Esophagus muscularis mucosa (tissue), 4 donors: ENCODE data around the gene FGR. TPM values are rescaled to one million over a fixed set of nuclear protein-coding genes. Genes with fewer than 3 reads are reported as not detected.
A peak's percentile ranks its signal among the peaks of the same experiment; 100 is the strongest.
"Not testable (repeated sequence)": the region's sequence is repeated elsewhere in the genome, so short reads cannot be mapped to it uniquely, and the experiment has no call there.

Source experiments
- DNase-seq: peaks from one replicate; pipeline ENCODE4 v3.0.0-alpha.2; 2017; ENCODE audit errors: extremely low spot score
- H3K27ac ChIP-seq, 4 donors: fragments of 200-600 bp; sonication (generic); replicated peaks in 1 of 4; 1 replicate in 3 of 4; 2 replicates in 1 of 4; pipeline ENCODE4 v1.5.1; 2016 to 2019; ENCODE audit warnings: mild to moderate bottlenecking in 1 of 4
- H3K27me3 ChIP-seq, 4 donors: fragments of 200-600 bp; sonication (generic); one replicate each; pipeline versions ENCODE4 v1.5.1 to v1.6.0; 2016 to 2019
- H3K36me3 ChIP-seq, 4 donors: fragments of 200-600 bp; sonication (generic); one replicate each; pipeline ENCODE4 v1.5.1; 2016 to 2019
- H3K4me1 ChIP-seq, 4 donors: fragments of 200-600 bp; sonication (generic); one replicate each; pipeline ENCODE4 v1.5.1; 2016 to 2019
- H3K4me3 ChIP-seq, 4 donors: fragments of 200-600 bp; sonication (generic); 1 replicate in 2 of 4; 2 replicates in 2 of 4; pipeline ENCODE4 v1.5.1; 2016 to 2019; ENCODE audit warnings: mild to moderate bottlenecking in 4 of 4, moderate library complexity in 1 of 4
- H3K9me3 ChIP-seq, 4 donors: fragments of 200-600 bp; sonication (generic); 1 replicate in 3 of 4; 2 replicates in 1 of 4; pipeline ENCODE4 v1.5.1; 2016 to 2019
- EP300 ChIP-seq: sonication (generic); formaldehyde crosslinking; IDR thresholded peaks from one replicate; pipeline ENCODE4 v1.6.1; 2017; ENCODE audit warnings: antibody characterized with exemption
- POLR2A ChIP-seq: fragments of 450-650 bp; IDR thresholded peaks from one replicate; pipeline ENCODE4 v1.6.1; 2017; ENCODE audit warnings: antibody characterized with exemption, moderate library complexity, mild to moderate bottlenecking, low read depth
- POLR2AphosphoS5 ChIP-seq, 2 donors: sonication (generic); formaldehyde crosslinking; IDR thresholded peaks; one replicate each; pipeline ENCODE4 v1.6.1; 2017; ENCODE audit warnings: antibody characterized with exemption in 2 of 2
- WGBS: methylation state at CpG from one replicate; pipeline ENCODE4 v1.1.5; 2018; 5-methylcytosine and 5-hydroxymethylcytosine counted together
- intact Hi-C: fragments of 100-400 bp; cut with DNase I; formaldehyde crosslinking; loops from one replicate; pipeline ENCODE4 v1.15.1; 2023
- total RNA-seq, 4 donors: library from RNA; depleted of rRNA; stranded (reverse); fragments of >200 nt; gene quantifications; one replicate each; pipeline versions ENCODE4 v1.1.0 to v1.2.1, GENCODE V29; 2016
- TF ChIP-seq, protein P1 (sequence below), 3 experiments: fragments of 200-600 bp in 2 of 3; fragments of 450-650 bp in 1 of 3; sonication (generic) in 2 of 3; IDR thresholded peaks; one replicate each; pipeline ENCODE4 v1.5.1; 2017 to 2019; ENCODE audit warnings: antibody characterized with exemption in 3 of 3, mild to moderate bottlenecking in 2 of 3, moderate library complexity in 1 of 3

The FGR gene
- 10 to 100 TPM; 12.0 to 32.1 (median 12.6) TPM for total RNA-seq

DNA sequence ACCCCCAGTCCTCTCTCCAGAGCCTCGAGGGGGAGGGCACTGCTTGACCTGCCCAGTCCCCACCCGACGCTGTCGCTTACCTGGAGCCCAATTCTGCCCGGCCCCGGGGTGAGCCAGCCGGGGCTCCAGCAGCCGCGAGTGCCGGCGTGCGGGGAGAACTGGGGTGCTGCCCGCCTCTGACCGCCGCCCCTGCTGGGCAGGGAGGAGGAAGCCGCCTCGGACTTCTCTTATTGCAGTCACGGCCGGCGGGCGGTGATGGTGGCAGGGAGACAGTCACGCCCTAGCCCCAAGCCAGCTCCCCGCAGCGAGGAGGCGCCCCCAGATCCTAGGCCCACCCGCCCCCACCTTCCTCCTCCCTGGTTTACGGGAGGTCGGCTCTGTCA is at the start of gene FGR:
Gene FGR (minus strand): TSS at position 201 of the 383 bp plus-strand sequence. CDS start 11,269 bp downstream, outside the sequence.
- Histone ChIP-seq H3K27me3 (peaks cover 0 to 27% (median 8%) of the 10 kb centered on the region in 4 donors), H3K27ac (peak within 1 kb of the TSS; percentile 60 to 72 (median 68)), H3K4me1 (peaks cover 45 to 50% (median 46%) of the 10 kb centered on the region in 4 donors), H3K9me3 (no peaks in the 10 kb centered on the region), H3K4me3 (peak within 1 kb of the TSS; percentile 51 to 64 (median 55)), H3K36me3 (no peaks in the 10 kb centered on the region)
- no peak for TF ChIP-seq POLR2AphosphoS5 (IDR thresholded peaks at IDR 0.05)
- TF ChIP-seq, protein P1, sequence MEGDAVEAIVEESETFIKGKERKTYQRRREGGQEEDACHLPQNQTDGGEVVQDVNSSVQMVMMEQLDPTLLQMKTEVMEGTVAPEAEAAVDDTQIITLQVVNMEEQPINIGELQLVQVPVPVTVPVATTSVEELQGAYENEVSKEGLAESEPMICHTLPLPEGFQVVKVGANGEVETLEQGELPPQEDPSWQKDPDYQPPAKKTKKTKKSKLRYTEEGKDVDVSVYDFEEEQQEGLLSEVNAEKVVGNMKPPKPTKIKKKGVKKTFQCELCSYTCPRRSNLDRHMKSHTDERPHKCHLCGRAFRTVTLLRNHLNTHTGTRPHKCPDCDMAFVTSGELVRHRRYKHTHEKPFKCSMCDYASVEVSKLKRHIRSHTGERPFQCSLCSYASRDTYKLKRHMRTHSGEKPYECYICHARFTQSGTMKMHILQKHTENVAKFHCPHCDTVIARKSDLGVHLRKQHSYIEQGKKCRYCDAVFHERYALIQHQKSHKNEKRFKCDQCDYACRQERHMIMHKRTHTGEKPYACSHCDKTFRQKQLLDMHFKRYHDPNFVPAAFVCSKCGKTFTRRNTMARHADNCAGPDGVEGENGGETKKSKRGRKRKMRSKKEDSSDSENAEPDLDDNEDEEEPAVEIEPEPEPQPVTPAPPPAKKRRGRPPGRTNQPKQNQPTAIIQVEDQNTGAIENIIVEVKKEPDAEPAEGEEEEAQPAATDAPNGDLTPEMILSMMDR (IDR thresholded peaks at IDR 0.05), result no peak
- TF ChIP-seq EP300, result no peak
- no peak for TF ChIP-seq POLR2A
- intact Hi-C loops, result no loop called here
- WGBS, result 47% methylated on average over 19 of the region's 28 CpGs
- no peak for DNase-seq

DNA sequence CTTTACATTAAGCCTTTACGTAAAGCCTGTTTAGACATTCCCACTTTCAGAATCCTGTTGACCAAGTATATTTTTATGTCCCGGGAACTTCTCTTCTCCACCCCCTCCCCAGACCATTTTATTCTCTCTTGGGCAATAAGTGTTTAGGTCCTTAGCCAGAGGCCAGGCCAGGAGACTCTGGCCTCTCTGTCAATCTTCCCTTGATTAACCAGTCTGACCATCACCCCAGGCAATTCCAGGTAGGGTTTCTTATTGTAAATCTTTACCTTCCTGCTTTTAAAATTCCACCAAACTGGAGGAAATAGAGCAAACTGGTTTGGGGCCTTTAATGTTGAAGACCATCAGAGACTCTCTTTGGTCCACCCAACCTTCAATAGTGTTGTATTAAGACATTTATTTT is 49.2 kb upstream of the FGR start:
- Histone ChIP-seq H3K27ac (no peak overlapping the region), H3K4me3 (no peak overlapping the region), H3K36me3 (no peaks in the 10 kb centered on the region), H3K9me3 (peaks cover 0 to 22% (median 18%) of the 10 kb centered on the region in 4 donors), H3K4me1 (no peaks in the 10 kb centered on the region), H3K27me3 (peaks cover 0 to 18% (median 0%) of the 10 kb centered on the region in 4 donors)
- no peak for DNase-seq
- 85% methylated on average over 2 of the region's 2 CpGs for WGBS
- intact Hi-C loops, result no loop called here
- no peak for TF ChIP-seq POLR2AphosphoS5 (IDR thresholded peaks at IDR 0.05)
- TF ChIP-seq EP300, result no peak
- no peak for TF ChIP-seq POLR2A
- TF ChIP-seq, protein P1 (IDR thresholded peaks at IDR 0.05), result no peak

DNA sequence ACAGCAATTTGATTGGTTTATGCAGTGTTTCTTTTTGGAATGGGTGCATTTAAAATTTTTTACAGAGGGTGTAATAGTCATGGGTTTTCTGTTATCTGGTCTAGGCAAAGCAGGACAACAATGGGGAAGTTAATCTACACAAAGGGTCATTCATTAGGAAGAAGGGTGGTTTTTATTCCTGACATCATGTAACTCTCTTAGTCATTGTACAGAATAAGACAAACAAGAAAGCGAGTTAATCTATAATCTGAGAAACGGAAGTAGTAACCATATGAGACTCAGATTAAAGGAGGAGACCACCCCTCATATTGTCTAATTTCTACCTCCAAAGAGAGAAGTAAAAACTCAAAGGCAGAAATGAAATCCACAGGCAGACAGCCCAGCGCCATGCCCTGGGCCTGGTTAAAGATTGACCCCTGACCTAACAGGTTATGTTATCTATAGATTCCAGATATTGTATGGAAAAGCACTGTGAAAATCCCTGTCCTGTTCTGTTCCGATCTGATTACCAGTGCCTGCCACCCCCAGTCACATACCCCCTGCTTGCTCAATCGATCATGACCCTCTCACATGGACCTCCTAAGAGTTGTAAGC is 47.5 kb upstream of the FGR start:
- intact Hi-C loops, result no loop called here
- no peaks in the 10 kb centered on the region for H3K36me3 ChIP-seq
- H3K27ac ChIP-seq, result no peak overlapping the region
- H3K4me1 ChIP-seq, result no peaks in the 10 kb centered on the region
- TF ChIP-seq POLR2A, result no peak
- peaks cover 0 to 18% (median 0%) of the 10 kb centered on the region in 4 donors for H3K27me3 ChIP-seq
- no peak for DNase-seq
- H3K9me3 ChIP-seq, result peaks cover 0 to 22% (median 18%) of the 10 kb centered on the region in 4 donors
- no peak overlapping the region for H3K4me3 ChIP-seq
- WGBS, result 83% methylated on average over 5 of the region's 5 CpGs

DNA sequence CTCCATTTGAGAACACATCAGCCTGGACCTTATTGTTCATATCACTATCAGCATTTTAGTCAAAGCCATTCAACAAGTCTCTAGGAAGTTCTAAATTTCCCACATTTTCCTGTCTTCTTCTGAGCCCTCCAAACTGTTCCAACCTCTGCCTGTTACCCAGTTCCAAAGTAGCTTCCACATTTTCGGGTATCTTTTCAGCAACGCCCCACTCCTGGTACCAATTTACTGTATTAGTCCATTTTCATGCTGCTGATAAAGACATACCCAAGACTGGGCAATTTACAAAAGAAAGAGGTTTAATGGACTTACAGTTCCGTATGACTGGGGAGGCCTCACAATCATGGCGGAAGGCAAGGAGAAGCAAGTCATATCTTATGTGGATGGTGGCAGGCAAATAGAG is 46.6 kb upstream of the FGR start:
- H3K36me3 ChIP-seq, H3K27ac ChIP-seq, intact Hi-C loops, H3K4me3 ChIP-seq, DNase-seq, H3K4me1 ChIP-seq: not testable (repeated sequence)
- peaks cover 0 to 22% (median 18%) of the 10 kb centered on the region in 4 donors for H3K9me3 ChIP-seq
- WGBS, result 94% methylated on average over 4 of the region's 4 CpGs
- H3K27me3 ChIP-seq, result peaks cover 0 to 16% (median 0%) of the 10 kb centered on the region in 4 donors

DNA sequence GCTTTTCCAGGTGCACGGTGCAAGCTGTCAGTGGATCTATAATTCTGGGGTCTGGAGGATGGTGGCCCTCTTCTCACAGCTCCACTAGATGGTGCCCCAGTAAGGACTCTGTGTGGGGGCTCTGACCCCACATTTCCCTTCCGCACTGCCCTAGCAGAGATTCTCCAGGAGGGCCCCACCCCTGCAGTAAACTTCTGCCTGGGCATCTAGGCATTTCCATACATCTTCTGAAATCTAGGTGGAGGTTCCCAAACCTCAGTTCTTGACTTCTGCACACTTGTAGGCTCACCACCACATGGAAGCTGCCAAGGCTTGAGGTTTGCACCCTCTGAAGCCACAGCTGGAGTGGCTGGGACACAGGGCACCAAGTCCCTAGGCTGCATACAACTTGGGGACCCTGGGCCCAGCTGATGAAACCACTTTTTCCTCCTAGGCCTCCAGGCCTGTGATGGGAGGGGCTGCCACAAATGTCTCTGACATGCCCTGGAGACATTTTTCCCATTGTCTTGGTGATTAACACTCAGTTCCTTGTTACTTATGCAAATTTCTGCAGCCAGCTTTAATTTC is 45.3 kb upstream of the FGR start:
- H3K27me3 ChIP-seq, result not testable (repeated sequence)
- WGBS, result 95% methylated on average over 2 of the region's 2 CpGs
- peaks cover 0 to 22% (median 18%) of the 10 kb centered on the region in 4 donors for H3K9me3 ChIP-seq

DNA sequence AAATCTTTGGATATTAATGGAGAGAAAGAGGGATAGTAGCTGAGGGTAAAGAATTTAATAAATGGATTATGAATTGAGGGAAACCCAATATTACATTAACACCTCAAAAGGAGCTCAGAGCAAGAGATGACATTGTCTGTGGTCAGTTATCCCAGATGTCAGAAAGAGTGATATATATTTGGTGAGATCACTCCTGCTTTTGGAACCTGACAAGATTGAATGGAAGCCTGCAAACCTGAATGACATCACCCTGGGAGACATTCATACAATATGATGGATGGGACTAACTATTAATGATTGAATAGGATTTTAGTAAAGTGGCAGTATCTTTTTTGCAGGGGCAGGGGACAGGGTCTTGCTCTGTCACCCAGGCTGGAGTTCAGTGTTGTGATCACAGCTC is 43.8 kb upstream of the FGR start:
- Histone ChIP-seq H3K4me3 (no peak overlapping the region), H3K27ac (no peak overlapping the region), H3K27me3 (no peaks in the 10 kb centered on the region), H3K4me1 (no peaks in the 10 kb centered on the region), H3K9me3 (peaks cover 0 to 22% (median 18%) of the 10 kb centered on the region in 4 donors), H3K36me3 (no peaks in the 10 kb centered on the region)
- intact Hi-C loops, result loop anchor here (10.0 kb wide), 1 partner anchor 156 kb away; the partner anchor contains the start of gene PPP1R8
- DNase-seq, result no peak
- TF ChIP-seq POLR2A, result no peak
- TF ChIP-seq POLR2AphosphoS5 (IDR thresholded peaks at IDR 0.05), result no peak
- TF ChIP-seq EP300, result no peak
- TF ChIP-seq, protein P1 (IDR thresholded peaks at IDR 0.05), result no peak

More for the DNA sequence above, 45.3 kb upstream of the FGR start:
- intact Hi-C loops, H3K27ac ChIP-seq, H3K4me3 ChIP-seq, H3K4me1 ChIP-seq, DNase-seq, H3K36me3 ChIP-seq: not testable (repeated sequence)
